NOMO-1 (cell line): ENCODE measurements around the gene BRD8.
"Not testable (repeated sequence)": the region's sequence is repeated elsewhere in the genome, so short reads cannot be mapped to it uniquely, and the experiment has no call there.

Experiments
- DNase-seq, 2 experiments: peaks; one replicate each; lab custom pipeline; 2025; ENCODE audit not compliant: unreplicated experiment in 2 of 2; lab: John Stamatoyannopoulos, UW

Gene BRD8

GRCh38 chr5:138178516-138179276 lies at the start of gene BRD8, which contains the start of gene KIF20A:
TSS of gene BRD8 (minus strand) at chr5:138178630. CDS start at chr5:138178614, 16 bp downstream.
TSS of gene KIF20A (plus strand) at chr5:138179112. CDS start at chr5:138179681, 569 bp downstream.
- DNase-seq = peak; percentile 97 to 99

- DNase-seq = no peak
Observed at GRCh38 chr5:138226910-138227309, 48.5 kb upstream of the BRD8 start.

GRCh38 chr5:138224712-138225111 lies 46.3 kb upstream of the BRD8 start:
- DNase-seq = no peak

GRCh38 chr5:138223532-138223931 lies 45.1 kb upstream of the BRD8 start:
- no peak for DNase-seq

- no peak for DNase-seq
Observed at GRCh38 chr5:138216799-138217198, 38.4 kb upstream of the BRD8 start.

- peak; percentile 97 to 98 for DNase-seq
Observed at GRCh38 chr5:138213161-138214029, 35.0 kb upstream of the BRD8 start, which contains the start of gene CDC23. TSS of gene CDC23 (minus strand) at chr5:138213323. CDS start at chr5:138213312, 11 bp downstream.

GRCh38 chr5:138212828-138213160 lies 34.4 kb upstream of the BRD8 start:
- no peak for DNase-seq

GRCh38 chr5:138210985-138211384 lies 32.6 kb upstream of the BRD8 start:
- no peak for DNase-seq

- not testable (repeated sequence) for DNase-seq
Observed at GRCh38 chr5:138193859-138194258, 15.4 kb upstream of the BRD8 start.

- no peak for DNase-seq
Observed at GRCh38 chr5:138192826-138193225, 14.4 kb upstream of the BRD8 start.

GRCh38 chr5:138188626-138189025 lies 10.2 kb upstream of the BRD8 start:
- DNase-seq = no peak

GRCh38 chr5:138186002-138186447 lies 7.6 kb upstream of the BRD8 start:
- peak; percentile 87 to 97 for DNase-seq

- DNase-seq = no peak
Observed at GRCh38 chr5:138182808-138183207, 4.4 kb upstream of the BRD8 start.

GRCh38 chr5:138180841-138181240 lies 2.4 kb upstream of the BRD8 start:
- DNase-seq = no peak

- DNase-seq = peak; percentile 68 to 95
Observed at GRCh38 chr5:138180183-138180782, 1.9 kb upstream of the BRD8 start.

- peak; percentile 4 to 32 for DNase-seq
Observed at GRCh38 chr5:138179277-138179857, 937 bp upstream of the BRD8 start.

GRCh38 chr5:138177941-138178515 lies 402 bp downstream of the BRD8 start:
- DNase-seq = peak; percentile 2 to 35

- no peak for DNase-seq
Observed at GRCh38 chr5:138170299-138170698, 8.1 kb downstream of the BRD8 start.

- no peak for DNase-seq
Observed at GRCh38 chr5:138169124-138169523, 9.3 kb downstream of the BRD8 start.

GRCh38 chr5:138163721-138164120 lies 14.7 kb downstream of the BRD8 start:
- DNase-seq = no peak
